Measurements from ENCODE around the gene RAB33B. TPM values are rescaled to one million over a fixed set of nuclear protein-coding genes. Genes with fewer than 3 reads are reported as not detected.

RAB33B gene
- total RNA-seq, 1 donor from 2014 or later, result 10.1 TPM

DNA sequence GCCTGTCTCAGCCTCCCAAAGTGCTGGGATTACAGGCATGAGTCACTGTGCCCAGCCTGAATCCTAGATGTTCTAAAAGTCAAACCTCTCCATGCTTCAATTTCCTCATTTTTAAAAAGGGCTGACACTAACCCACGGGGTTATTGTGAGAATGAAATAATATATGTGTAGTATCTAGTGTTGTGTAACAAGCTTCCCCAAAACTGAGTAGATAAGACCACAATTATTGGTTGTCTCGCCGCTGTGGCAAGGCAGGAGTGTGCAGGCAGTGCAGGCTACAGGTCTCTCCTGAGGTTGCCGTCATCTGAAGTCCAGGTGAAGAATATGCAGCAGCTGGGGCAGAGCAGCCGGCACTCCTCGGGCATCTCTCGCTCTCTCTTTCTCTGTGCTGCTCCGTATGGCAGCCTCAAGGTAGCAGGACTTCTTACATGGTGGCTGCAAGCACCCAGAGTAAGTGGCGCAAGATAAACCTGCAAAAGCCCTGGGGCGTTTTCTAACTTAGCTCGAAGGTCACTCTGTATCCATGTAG, 30.9 kb downstream of the RAB33B start:
- Histone ChIP-seq H3K4me3 (no peak overlapping the region), H3K9me3 (no peaks in the 10 kb centered on the region), H3K36me3 (no peaks in the 10 kb centered on the region), H3K4me1 (no peaks in the 10 kb centered on the region), H3K27ac (no peak overlapping the region), H3K27me3 (no peaks in the 10 kb centered on the region)
- TF ChIP-seq POLR2AphosphoS5 (IDR thresholded peaks at IDR 0.05; ENCODE audit: insufficient read depth in 1 of 2, low read depth in 1 of 2), result no peak
- intact Hi-C loops (cut with DNase I), result no loop called here
- no peak for DNase-seq (ENCODE audit: extremely low spot score in 2 of 2)

DNA sequence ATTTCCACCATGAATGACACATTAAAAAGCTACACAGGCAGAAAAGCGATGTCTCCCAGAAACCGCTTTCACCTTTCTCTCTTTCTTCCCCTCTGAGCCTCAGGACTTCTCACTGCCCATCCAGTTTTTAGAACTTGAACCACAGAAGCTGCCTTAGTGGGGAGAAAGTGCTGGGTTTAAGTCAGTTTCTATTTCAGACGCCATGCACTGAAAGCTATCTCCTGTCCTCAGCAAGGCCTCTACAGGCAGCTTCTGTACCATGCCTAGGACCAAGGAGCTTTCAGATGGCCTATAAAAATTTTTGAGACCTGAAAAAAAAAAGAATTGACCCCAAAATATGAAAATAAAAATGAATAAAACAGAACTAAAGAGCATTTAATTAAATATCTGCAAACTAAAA, 34.5 kb downstream of the RAB33B start:
- intact Hi-C loops (cut with DNase I), result no loop called here
- H3K36me3 ChIP-seq, result no peaks in the 10 kb centered on the region

DNA sequence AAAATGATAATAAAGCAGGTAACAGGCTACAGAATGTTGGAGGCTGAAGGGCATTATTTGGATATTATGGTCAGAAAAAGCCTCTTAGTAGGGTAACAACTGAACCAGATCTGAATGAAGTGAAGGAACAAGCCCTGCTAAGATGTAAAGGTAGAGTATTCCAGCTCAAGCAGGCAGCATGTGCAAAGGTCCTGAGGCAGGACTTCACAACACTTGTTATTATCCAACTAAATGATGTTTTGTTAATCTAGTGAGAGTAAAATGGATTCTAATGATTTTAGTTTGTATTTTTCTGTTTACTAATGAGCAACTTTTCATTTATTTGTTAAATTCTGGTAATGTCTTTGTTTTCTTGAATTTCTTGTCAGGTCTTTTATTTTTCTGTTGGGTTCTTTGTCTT, 35.7 kb downstream of the RAB33B start:
- Histone ChIP-seq H3K27ac (no peak overlapping the region), H3K9me3 (no peaks in the 10 kb centered on the region), H3K4me1 (no peaks in the 10 kb centered on the region), H3K27me3 (no peaks in the 10 kb centered on the region), H3K4me3 (no peak overlapping the region), H3K36me3 (no peaks in the 10 kb centered on the region)
- intact Hi-C loops (cut with DNase I), result loop anchor here (10.0 kb wide), 1 partner anchor 145 kb away; no protein-coding TSS in a partner anchor
- TF ChIP-seq POLR2A (IDR thresholded peaks at IDR 0.05), result no peak
- TF ChIP-seq POLR2AphosphoS5 (IDR thresholded peaks at IDR 0.05; ENCODE audit: insufficient read depth in 1 of 2, low read depth in 1 of 2), result no peak
- TF ChIP-seq, protein P1, sequence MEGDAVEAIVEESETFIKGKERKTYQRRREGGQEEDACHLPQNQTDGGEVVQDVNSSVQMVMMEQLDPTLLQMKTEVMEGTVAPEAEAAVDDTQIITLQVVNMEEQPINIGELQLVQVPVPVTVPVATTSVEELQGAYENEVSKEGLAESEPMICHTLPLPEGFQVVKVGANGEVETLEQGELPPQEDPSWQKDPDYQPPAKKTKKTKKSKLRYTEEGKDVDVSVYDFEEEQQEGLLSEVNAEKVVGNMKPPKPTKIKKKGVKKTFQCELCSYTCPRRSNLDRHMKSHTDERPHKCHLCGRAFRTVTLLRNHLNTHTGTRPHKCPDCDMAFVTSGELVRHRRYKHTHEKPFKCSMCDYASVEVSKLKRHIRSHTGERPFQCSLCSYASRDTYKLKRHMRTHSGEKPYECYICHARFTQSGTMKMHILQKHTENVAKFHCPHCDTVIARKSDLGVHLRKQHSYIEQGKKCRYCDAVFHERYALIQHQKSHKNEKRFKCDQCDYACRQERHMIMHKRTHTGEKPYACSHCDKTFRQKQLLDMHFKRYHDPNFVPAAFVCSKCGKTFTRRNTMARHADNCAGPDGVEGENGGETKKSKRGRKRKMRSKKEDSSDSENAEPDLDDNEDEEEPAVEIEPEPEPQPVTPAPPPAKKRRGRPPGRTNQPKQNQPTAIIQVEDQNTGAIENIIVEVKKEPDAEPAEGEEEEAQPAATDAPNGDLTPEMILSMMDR (IDR thresholded peaks at IDR 0.05), result no peak
- DNase-seq (ENCODE audit: extremely low spot score in 2 of 2), result no peak

More for the DNA sequence above, 34.5 kb downstream of the RAB33B start:
- TF ChIP-seq POLR2A (IDR thresholded peaks at IDR 0.05), result no peak
- TF ChIP-seq, protein P1 (IDR thresholded peaks at IDR 0.05), result no peak
- no peak for TF ChIP-seq POLR2AphosphoS5 (IDR thresholded peaks at IDR 0.05; ENCODE audit: insufficient read depth in 1 of 2, low read depth in 1 of 2)
- no peaks in the 10 kb centered on the region for H3K27me3 ChIP-seq
- no peaks in the 10 kb centered on the region for H3K4me1 ChIP-seq
- no peak for DNase-seq (ENCODE audit: extremely low spot score in 2 of 2)
- no peak overlapping the region for H3K4me3 ChIP-seq
- no peak overlapping the region for H3K27ac ChIP-seq
- no peaks in the 10 kb centered on the region for H3K9me3 ChIP-seq

DNA sequence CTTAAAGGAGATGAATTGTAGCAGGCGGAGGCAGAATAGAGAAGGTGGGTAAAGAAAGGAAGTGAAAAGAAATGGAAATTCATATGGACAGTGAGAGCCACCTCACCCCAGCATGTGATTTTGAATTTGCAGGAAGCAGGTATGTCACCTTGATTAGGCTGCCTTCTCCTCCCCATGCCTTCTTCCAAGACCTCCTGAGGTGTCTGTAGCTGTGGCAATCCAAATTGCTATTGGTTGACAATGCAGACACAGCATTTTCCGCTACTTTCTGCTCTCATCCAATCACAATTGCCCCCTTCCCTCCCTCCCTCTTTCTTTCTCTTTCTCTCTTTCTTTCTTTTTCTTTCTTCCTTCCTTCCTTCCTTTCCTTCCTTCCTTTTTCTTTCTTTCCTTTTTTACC, 38.5 kb downstream of the RAB33B start:
- intact Hi-C loops (cut with DNase I), result loop anchor here (10.0 kb wide), 1 partner anchor 142 kb away; no protein-coding TSS in a partner anchor
- no peaks in the 10 kb centered on the region for H3K9me3 ChIP-seq
- no peaks in the 10 kb centered on the region for H3K27me3 ChIP-seq
- TF ChIP-seq, protein P1 (IDR thresholded peaks at IDR 0.05), result no peak
- TF ChIP-seq POLR2AphosphoS5 (IDR thresholded peaks at IDR 0.05; ENCODE audit: insufficient read depth in 1 of 2, low read depth in 1 of 2) (no peak), POLR2A (IDR thresholded peaks at IDR 0.05) (no peak)
- H3K4me1 ChIP-seq, result no peaks in the 10 kb centered on the region
- no peak overlapping the region for H3K4me3 ChIP-seq
- DNase-seq (ENCODE audit: extremely low spot score in 2 of 2), result no peak
- H3K27ac ChIP-seq, result no peak overlapping the region
- H3K36me3 ChIP-seq, result no peaks in the 10 kb centered on the region

DNA sequence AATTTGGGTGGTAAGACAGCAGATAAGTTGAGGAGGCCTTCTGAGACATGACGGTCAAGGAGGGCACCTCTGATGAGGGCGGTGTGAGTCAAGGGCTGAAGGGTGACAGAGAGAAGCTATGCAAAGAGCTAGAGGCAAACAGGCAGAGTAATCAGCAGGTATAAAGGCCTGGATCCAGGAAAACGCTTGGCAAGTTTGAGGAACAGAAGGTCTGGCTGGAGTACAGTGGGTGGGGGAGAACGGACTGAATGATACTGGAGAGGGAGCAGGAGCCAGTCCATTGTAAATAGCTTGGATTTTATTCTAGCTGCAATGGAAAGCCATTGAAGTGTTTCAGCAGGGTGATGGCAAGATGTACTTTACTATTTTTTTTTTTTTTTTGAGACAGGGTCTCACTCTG, 39.3 kb downstream of the RAB33B start:
- TF ChIP-seq POLR2AphosphoS5 (IDR thresholded peaks at IDR 0.05; ENCODE audit: insufficient read depth in 1 of 2, low read depth in 1 of 2), result no peak
- intact Hi-C loops (cut with DNase I), result loop anchor here (10.0 kb wide), 1 partner anchor 142 kb away; no protein-coding TSS in a partner anchor
- H3K27me3 ChIP-seq, result no peaks in the 10 kb centered on the region
- DNase-seq (ENCODE audit: extremely low spot score in 2 of 2), result no peak
- H3K4me1 ChIP-seq, result peaks cover 4% of the 10 kb centered on the region
- no peak overlapping the region for H3K27ac ChIP-seq
- no peak overlapping the region for H3K4me3 ChIP-seq
- H3K9me3 ChIP-seq, result no peaks in the 10 kb centered on the region
- no peaks in the 10 kb centered on the region for H3K36me3 ChIP-seq

DNA sequence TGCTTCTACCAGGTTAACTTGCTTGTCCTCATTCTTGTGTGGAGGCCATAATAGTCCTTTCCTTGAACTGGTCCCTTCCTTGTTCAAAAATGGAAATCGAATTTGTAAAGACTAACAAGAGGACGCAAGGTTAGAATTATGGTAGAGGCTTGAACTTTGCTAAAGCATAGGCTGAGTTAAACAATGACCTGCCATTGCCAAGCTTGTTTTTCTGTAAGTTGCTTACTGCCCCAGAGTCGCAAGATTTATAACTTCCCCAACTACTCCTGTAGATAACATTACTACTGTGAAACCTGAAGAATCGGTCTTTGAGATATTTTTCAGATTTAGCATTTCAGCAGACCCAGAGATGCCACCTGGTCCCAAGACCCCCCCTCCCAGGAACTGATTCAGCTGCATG, 45.3 kb downstream of the RAB33B start:
- Histone ChIP-seq H3K36me3 (no peaks in the 10 kb centered on the region), H3K27me3 (no peaks in the 10 kb centered on the region), H3K27ac (no peak overlapping the region), H3K9me3 (no peaks in the 10 kb centered on the region), H3K4me1 (peaks cover 8% of the 10 kb centered on the region), H3K4me3 (no peak overlapping the region)
- TF ChIP-seq, protein P1 (IDR thresholded peaks at IDR 0.05), result no peak
- TF ChIP-seq POLR2AphosphoS5 (IDR thresholded peaks at IDR 0.05; ENCODE audit: insufficient read depth in 1 of 2, low read depth in 1 of 2), result no peak
- no peak for TF ChIP-seq POLR2A (IDR thresholded peaks at IDR 0.05)
- intact Hi-C loops (cut with DNase I), result loop anchor here (10.0 kb wide), 1 partner anchor 136 kb away; no protein-coding TSS in a partner anchor
- DNase-seq (ENCODE audit: extremely low spot score in 2 of 2), result no peak

Data from vagina (tissue), 2 donors.